HUES48 (cell line): ENCODE measurements around the gene DIP2B.
A peak's percentile ranks its signal among the peaks of the same experiment; 100 is the strongest.

Source experiments
- H3K27ac ChIP-seq: one replicate; pipeline ENCODE4 v1.7.0; 2013; ENCODE audit warnings: low read depth, low read length, inconsistent platforms
- H3K27me3 ChIP-seq: 2 replicates; pipeline ENCODE4 v1.6.1; 2013; ENCODE audit warnings: mild to moderate bottlenecking, low read length; ENCODE audit not compliant: control insufficient read depth, insufficient read depth
- H3K36me3 ChIP-seq: 2 replicates; pipeline ENCODE4 v1.6.1; 2013; ENCODE audit warnings: low read length; ENCODE audit not compliant: control insufficient read depth, insufficient read depth
- H3K4me1 ChIP-seq: 2 replicates; pipeline ENCODE4 v1.6.1; 2013; ENCODE audit warnings: mild to moderate bottlenecking, low read length; ENCODE audit not compliant: control insufficient read depth, insufficient read depth
- H3K4me3 ChIP-seq: 2 replicates; pipeline ENCODE4 v1.5.1; 2013; ENCODE audit warnings: mild to moderate bottlenecking, low read depth, low read length
- H3K9ac ChIP-seq: 2 replicates; pipeline ENCODE4 v1.6.1; 2013; ENCODE audit warnings: mild to moderate bottlenecking, low read depth, low read length, moderate library complexity
- H3K9me3 ChIP-seq: 2 replicates; pipeline ENCODE4 v1.6.1; 2013; ENCODE audit warnings: low read length; ENCODE audit not compliant: control insufficient read depth, insufficient read depth

DIP2B gene

DNA sequence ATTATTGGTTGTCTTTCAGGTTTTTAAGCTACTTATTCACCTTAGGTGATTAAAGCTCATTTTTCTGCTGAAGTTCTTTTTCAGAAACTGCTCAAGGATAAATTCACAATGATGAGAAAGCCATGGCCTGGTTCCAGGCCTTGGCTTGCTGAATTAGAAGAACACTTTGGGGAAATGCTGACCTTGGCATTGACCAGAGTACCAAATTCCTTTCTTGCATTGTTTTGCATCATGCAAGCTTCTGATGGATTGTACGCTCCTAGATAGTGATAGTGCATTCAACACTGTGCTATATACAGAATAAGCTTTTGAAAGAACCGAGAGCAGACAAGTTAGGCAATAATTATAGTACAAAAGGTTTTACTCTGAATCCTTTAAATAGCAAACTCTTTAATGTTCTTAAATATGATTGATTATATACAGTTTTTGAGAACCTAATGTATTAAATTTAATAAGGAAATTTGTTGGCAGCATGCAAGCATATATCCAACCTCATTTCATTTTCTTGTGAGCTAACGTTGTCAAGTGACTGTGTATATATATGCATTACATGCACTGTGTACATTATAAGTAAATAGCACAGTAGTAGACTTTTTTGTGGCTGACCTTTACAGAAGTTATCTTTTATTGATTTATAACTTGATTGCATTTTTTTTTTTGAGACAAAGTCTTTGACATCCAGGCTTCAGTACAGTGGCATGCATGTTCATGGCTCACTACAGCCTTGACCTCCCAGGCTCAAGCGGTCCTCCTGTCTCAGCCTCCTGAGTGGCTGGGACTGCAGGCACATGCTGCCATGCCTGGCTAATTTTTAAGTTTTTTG lies 99.2 kb downstream of the DIP2B start:
- Histone ChIP-seq H3K36me3 (no peaks in the 10 kb centered on the region), H3K27ac (no peak overlapping the region), H3K27me3 (no peaks in the 10 kb centered on the region), H3K4me3 (no peak overlapping the region), H3K4me1 (0 out of 2 replicates have a peak, but pooled peaks cover 6% of the 10 kb centered on the region), H3K9me3 (no peaks in the 10 kb centered on the region), H3K9ac (no peak overlapping the region)

DNA sequence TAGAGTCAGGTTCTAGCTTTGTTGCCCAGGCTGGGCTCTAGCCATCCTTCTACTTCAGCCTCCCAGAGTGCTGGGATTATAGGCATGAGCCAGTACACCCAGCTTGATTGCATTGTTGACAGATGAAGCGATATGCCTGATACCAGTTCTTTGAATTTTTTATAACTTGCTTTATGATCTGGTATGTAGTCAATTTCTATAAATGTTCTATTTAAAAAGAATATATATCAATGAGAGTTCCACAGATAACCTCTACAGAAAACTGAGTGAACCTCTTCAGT lies 99.8 kb downstream of the DIP2B start:
- Histone ChIP-seq H3K4me3 (no peak overlapping the region), H3K27ac (no peak overlapping the region), H3K4me1 (0 out of 2 replicates have a peak, but pooled peaks cover 6% of the 10 kb centered on the region), H3K9me3 (no peaks in the 10 kb centered on the region), H3K9ac (no peak overlapping the region), H3K36me3 (no peaks in the 10 kb centered on the region), H3K27me3 (no peaks in the 10 kb centered on the region)

DNA sequence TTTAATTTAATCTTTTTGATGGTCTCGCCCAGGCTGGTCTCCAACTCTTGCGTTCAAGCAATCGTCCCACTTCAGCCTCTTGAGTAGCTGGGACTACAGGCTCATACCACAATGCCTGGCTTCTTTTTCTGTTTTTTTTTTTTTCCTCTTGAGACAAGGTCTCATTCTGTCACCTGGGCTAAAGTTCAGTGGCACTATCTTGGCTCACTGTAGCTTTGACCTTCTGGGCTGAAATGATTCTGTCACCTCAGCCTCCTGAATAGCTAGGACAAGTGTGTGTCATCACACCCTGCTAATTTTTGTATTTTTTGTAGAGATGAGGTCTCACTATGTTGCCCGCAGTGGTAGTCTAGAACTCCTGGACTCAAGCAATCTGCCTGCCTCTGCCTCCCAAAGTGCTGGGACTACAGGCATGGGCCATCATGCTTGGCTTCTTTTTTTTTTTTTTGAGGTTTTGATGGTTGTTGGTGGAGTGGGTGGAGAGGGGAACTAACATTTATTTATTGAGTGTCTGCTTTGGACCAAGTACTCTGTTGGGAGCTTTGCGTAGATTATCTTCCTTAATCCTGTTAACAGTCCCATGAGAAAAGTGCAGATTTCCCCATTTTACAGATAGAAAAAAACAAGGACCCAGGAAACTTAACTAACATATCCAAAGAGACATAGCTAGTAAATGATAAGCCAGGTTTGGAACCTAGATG lies 102.0 kb downstream of the DIP2B start:
- no peaks in the 10 kb centered on the region for H3K36me3 ChIP-seq
- H3K9me3 ChIP-seq = no peaks in the 10 kb centered on the region
- no peaks in the 10 kb centered on the region for H3K27me3 ChIP-seq
- H3K27ac ChIP-seq = no peak overlapping the region
- no peak overlapping the region for H3K4me3 ChIP-seq
- no peak overlapping the region for H3K9ac ChIP-seq
- H3K4me1 ChIP-seq = no peaks in the 10 kb centered on the region

DNA sequence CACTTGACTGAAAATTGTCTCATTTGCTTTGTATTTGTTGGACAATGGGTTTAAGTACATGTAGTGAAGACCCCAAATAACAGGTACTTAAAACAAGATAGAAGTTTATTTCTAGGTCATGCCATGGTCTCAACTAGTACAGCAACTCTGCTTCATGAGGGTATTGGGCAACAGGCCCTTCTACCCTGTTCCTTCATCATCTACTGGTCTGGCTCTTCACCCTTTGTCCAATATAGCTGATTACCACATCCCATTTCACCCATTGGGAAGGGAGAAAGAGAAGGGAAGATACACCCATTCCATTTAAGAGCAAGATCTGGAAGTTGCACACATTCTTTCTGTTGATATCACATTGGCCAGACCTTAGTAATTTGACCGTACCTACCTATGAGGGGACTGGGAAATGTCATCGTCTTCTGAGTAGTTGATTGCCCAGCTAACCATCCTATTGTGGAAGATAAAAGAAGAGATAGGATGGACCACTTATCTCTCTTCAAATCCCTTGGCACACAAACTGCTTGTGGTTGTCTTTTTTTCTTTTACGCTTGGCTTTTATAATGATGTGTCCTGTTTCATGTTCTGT lies 104.6 kb downstream of the DIP2B start:
- Histone ChIP-seq H3K27me3 (no peaks in the 10 kb centered on the region), H3K9me3 (no peaks in the 10 kb centered on the region), H3K36me3 (no peaks in the 10 kb centered on the region), H3K4me1 (peaks cover 16% of the 10 kb centered on the region; the same call in 1 of the 2 replicates), H3K27ac (no peak overlapping the region), H3K9ac (no peak overlapping the region), H3K4me3 (no peak overlapping the region)

DNA sequence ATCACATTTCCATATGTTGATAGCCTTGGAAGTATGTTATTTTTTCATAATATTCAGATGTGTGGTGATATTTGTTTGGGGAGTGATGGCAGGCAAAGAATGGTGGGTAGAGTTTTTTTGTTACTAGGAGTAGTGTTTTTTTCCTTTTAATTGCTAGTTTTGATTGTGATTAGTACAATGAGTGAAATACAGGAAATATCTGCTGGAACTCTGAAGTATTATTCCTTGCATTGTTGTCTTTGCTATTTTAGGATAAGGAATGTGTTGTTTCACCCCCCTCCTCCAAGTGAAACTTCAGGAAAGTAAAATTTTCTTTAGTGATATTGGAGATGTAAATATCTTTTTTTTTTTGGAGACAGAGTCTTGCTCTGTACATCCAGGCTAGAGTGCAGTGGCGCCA lies 105.4 kb downstream of the DIP2B start:
- Histone ChIP-seq H3K36me3 (no peaks in the 10 kb centered on the region), H3K27me3 (no peaks in the 10 kb centered on the region), H3K27ac (no peak overlapping the region), H3K4me3 (no peak overlapping the region), H3K9ac (no peak overlapping the region), H3K4me1 (peaks cover 24% of the 10 kb centered on the region; the same call in 1 of the 2 replicates), H3K9me3 (no peaks in the 10 kb centered on the region)

DNA sequence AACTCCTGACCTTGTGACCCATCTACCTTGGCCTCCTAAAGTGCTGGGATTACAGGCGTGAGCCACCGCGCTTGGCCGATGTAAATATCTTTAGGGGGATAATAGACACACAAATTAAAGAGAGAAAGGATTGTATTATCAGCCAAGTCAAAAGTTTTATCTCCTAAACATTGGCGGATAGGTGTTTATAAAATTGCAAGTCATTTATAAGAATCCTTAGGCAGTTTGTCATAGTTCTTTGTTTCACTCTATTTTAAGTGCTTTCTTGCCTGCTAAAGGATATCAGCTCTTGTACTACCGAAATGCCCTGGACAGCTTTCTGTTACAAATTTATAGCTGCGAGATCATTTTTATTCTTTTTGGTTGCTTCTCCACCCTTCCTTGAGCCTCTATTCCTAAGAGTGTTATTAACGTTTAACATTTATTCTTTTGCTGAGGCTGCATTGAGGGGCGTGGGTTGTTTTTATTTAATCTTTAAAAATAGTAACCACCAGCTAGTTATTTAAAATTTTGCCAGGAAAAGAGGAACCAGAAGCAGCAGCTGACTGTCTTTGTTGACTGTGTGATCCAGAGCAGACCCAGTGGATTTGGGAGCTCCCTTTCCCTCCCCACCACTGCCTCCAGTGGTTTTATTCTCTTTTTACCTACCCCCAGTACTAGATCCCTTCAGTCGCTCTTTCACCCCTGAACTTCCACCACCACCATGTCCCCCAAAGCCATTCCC lies 106.4 kb downstream of the DIP2B start:
- no peaks in the 10 kb centered on the region for H3K9me3 ChIP-seq
- no peak overlapping the region for H3K4me3 ChIP-seq
- H3K9ac ChIP-seq = no peak overlapping the region
- H3K27ac ChIP-seq = no peak overlapping the region
- H3K4me1 ChIP-seq = peaks cover 33% of the 10 kb centered on the region
- H3K27me3 ChIP-seq = no peaks in the 10 kb centered on the region
- no peaks in the 10 kb centered on the region for H3K36me3 ChIP-seq

DNA sequence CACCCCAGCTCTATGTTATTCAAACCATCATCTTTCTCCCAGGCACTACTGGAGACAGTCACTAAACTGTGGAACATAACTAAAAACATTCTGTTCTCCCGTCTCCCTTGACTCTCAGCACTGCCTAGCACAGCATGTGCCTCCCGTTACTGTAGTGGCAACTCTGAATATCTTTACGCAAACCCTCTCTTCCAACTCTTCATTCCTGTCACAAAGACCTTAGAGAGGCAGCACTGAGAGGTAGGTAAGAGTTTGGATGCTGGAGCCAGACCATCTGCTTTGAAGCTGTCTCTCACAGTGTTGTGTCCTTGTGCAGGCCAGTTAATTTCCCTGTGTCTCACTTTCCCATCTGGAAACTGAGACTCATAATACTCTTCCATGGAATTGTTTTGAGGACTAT lies 108.1 kb downstream of the DIP2B start:
- Histone ChIP-seq H3K4me3 (no peak overlapping the region), H3K36me3 (no peaks in the 10 kb centered on the region), H3K9ac (no peak overlapping the region), H3K27me3 (no peaks in the 10 kb centered on the region), H3K4me1 (peaks cover 37% of the 10 kb centered on the region), H3K27ac (peak overlapping the region; percentile 6), H3K9me3 (no peaks in the 10 kb centered on the region)

DNA sequence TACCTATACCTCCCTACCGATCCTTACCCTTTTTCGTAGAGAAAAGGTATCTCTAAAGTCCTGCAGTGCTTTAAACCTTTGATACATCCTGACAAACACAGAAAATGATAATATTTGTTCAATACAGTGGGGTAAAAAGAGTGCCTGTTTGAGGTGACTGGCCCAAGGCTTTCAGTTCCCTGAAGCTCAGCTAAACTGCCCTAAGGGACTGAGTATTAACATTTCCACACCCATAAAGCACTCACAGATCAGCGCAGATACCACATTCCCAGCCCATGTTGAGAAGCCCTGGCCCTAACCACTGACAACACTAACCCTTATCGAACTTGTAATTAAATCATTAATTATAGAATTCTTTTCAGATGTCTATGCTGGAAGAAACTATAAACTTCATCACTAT lies 108.7 kb downstream of the DIP2B start:
- no peaks in the 10 kb centered on the region for H3K27me3 ChIP-seq
- no peak overlapping the region for H3K9ac ChIP-seq
- no peaks in the 10 kb centered on the region for H3K9me3 ChIP-seq
- no peaks in the 10 kb centered on the region for H3K36me3 ChIP-seq
- no peak overlapping the region for H3K4me3 ChIP-seq
- H3K4me1 ChIP-seq = peaks cover 37% of the 10 kb centered on the region
- H3K27ac ChIP-seq = peak overlapping the region; percentile 63

DNA sequence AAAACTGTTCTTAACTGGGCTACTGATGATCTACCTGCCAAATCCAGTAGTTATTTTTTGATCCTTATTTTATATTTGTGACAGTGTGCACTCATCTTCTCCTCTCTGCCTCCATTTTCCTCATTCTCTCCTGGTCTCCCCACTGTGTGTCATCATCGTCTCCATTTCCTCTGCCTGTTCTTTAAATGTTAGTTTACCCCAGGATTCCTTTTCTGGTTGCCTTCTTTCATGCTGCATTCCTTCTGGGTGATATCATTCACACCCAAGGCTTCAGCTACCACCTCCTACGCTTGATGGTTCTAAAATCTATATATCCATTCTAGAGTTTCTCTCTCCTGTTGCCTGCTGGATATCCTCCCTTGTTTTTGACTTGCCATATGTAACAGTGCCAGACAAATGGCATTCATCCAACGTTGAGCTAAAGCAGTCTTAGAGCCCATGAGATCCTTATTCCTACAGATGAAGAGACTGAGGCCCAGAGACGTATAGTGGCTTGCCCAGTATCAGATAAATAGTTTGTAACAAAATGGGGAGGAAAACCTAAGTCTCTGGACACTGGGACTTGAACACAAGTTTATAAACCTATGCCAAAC lies 109.5 kb downstream of the DIP2B start:
- H3K27ac ChIP-seq = peak overlapping the region; percentile 88
- H3K4me3 ChIP-seq = no peak overlapping the region
- H3K36me3 ChIP-seq = no peaks in the 10 kb centered on the region
- H3K4me1 ChIP-seq = peaks cover 37% of the 10 kb centered on the region
- no peaks in the 10 kb centered on the region for H3K9me3 ChIP-seq
- H3K9ac ChIP-seq = no peak overlapping the region
- H3K27me3 ChIP-seq = no peaks in the 10 kb centered on the region

DNA sequence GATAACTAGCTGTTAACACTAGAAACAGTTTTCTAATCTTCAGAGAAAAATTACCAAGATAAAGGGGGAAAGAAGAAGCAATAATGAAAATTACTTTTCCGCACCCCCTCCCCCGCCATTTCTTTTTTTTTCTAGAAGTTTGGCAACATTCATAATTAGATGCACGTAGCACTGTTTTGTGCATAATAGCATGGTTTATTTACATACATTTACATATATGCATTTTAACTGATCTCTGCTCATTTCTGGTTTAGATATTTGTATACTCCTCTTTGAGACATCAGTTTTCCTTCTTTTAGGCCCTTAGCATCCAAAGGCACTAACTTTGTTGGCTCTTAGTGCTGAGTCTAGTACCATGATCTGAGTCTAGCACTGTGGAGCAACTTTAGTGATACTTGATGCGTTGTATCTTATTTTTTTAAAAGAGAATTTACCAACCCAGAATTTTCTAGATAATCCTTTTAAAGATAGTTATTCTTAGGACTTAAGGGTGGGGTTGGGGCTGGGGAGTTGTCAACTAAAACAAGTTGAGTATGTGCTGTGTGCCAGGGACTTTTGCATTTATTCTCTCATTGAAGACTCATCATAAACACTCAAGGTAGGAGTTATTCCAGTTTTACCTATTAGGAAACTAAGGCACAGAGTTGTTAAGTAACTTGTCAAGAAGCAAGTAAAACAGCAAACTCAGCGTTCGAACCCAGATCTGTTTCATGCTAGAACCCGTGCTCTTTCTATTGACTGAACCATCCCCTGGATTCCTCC lies 110.5 kb downstream of the DIP2B start:
- no peaks in the 10 kb centered on the region for H3K27me3 ChIP-seq
- no peak overlapping the region for H3K4me3 ChIP-seq
- H3K9ac ChIP-seq = no peak overlapping the region
- peak overlapping the region; percentile 56 for H3K27ac ChIP-seq
- no peaks in the 10 kb centered on the region for H3K9me3 ChIP-seq
- peaks cover 43% of the 10 kb centered on the region for H3K4me1 ChIP-seq
- H3K36me3 ChIP-seq = no peaks in the 10 kb centered on the region
